ENCODE measurements around the gene SRMS. TPM values are rescaled to one million over a fixed set of nuclear protein-coding genes. Genes with fewer than 3 reads are reported as not detected.

Gene SRMS, protein sequence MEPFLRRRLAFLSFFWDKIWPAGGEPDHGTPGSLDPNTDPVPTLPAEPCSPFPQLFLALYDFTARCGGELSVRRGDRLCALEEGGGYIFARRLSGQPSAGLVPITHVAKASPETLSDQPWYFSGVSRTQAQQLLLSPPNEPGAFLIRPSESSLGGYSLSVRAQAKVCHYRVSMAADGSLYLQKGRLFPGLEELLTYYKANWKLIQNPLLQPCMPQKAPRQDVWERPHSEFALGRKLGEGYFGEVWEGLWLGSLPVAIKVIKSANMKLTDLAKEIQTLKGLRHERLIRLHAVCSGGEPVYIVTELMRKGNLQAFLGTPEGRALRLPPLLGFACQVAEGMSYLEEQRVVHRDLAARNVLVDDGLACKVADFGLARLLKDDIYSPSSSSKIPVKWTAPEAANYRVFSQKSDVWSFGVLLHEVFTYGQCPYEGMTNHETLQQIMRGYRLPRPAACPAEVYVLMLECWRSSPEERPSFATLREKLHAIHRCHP
- not detected in 2 replicates for total RNA-seq (2014; rRNA removed; shearing (Covaris generic))

DNA sequence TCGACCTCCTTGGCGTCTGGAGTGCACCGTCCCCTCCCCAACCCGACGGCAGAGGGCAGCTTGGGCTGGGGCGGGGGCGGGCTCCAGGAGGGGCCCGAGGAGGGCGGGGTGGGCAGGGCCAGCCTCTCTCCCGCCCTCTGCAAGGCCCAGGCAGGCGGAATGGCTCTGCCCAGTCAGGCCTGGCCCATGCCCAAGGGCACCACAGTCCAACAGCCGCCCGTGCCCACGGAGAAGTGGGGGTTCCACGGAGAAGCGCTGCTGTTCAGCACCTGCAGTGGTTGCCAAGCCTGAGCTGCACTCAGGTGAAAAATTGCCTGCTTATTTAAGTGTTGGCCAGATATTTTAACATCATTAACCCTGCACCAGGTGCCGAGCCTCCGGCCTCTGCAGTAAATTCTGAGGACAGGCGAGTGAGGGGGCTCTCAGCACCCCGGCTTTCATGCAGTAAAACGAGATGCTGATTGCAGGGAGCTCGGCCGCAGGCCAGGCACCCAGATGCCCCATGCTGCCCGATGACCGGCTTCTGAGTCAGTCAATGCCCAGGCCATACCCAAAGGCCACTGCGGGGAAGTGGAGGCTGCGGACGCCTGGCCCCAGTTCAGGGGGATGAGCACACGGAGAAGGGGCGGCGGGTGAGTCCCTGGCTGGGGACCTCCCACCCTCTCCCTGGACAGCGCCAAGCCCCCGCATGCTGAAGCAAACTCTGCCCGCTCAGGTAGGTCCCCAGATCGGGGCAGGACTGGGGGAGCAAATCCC, at the start of gene SRMS:
SRMS (minus strand) TSS at position 25 of the 756 bp plus-strand sequence. CDS start 286 bp downstream, outside the sequence.
- no peak for DNase-seq (ENCODE audit: low read depth)

DNA sequence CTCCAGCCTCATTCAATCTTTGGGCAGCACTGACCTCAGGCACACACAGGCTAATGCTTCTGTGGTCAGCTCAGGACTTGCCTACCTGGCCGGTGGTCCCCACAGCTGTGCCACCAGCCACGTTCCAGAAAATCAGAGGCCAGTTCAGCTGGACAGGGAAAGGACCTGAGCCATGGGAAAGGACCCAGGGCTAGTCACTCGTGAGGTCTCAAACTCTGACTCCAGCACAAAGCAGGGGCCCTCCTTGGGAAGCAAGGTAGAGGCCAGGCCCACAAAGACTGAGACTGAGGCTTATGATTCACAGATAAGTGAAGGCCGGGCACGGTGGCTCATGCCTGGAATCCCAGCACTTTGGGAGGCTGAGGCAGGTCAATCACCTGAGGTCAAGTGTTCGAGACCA, 48.9 kb upstream of the SRMS start:
- DNase-seq (ENCODE audit: low read depth), result no peak

DNA sequence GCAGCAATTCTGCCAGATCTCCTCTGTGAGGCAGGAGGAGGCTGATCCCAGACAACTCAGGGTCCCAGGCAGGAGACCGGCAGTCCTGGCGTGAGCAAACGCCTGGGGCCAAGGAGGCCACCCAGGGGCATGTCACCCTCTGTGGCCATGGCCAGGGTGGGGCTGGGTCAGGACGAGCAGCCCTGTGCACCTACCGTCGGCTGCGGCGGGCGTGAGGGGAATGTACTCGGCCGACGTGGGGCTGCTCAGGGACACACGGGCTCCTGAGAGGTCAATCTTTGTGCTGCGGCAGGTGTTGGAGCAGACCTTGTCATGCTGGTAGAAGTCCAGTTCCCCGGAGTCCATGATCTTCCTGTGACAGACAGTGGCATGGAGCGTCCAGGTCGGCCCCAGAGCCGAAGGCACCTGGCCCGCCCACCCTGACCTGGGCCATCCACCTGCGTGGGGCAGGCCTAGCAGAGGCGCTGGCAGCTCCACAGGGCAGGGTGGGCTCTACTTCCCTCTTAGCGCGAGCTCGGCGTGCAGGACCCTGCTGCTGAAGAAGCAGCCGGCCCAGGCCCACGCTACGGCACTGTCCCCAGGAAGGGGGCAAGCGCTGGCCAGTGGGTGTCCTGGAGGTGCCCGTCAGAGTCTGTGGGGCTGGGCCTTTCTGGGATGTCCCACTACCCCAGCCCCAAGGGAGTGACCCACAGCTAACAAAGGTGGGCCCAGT, 48.0 kb upstream of the SRMS start:
- DNase-seq (ENCODE audit: low read depth), result no peak

DNA sequence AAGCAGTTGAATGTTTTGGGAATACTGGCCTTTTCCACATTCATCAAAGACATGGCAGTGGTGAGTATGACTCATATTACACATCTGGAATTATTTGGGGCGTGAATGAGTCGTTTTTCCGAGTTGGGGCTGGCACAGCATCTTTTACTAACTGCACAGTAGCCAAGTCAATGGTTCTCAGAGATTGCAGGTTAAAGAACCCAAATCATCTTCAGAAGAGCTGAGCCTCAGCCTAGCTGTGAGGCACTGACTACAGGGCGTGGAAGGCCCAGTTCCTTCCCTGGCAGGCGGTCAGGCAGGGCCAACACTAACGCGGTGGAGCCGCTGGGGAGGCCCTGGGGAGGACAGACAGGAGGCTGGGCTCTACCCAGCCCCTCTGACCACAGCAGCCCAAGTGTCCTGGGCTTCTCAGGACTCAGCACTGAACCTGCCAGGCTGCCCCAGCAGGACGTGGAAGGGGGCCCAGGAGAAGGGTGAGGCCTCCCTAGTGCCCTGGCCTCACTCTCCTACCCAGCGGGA, 46.6 kb upstream of the SRMS start:
- DNase-seq (ENCODE audit: low read depth), result peak; percentile 81

DNA sequence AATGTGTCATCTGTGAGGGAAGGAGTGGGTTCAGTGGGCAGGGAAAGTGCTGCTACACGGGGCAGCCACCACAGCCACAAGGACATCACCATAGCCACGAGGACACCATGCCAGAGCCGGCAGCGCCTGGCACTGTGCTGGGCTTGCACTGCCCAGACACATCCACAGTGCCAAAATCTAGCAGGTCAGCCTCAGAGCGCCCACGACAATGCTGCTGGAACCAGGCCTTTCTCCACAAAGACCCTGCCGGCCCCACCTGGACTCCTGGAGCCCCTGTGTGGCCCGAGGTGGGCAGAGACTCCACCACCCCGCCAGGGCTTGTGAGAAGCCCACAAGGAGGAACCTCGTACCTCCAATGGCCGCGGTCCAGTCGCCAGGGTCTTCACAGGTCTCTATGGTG, 45.1 kb upstream of the SRMS start:
- DNase-seq (ENCODE audit: low read depth), result no peak

DNA sequence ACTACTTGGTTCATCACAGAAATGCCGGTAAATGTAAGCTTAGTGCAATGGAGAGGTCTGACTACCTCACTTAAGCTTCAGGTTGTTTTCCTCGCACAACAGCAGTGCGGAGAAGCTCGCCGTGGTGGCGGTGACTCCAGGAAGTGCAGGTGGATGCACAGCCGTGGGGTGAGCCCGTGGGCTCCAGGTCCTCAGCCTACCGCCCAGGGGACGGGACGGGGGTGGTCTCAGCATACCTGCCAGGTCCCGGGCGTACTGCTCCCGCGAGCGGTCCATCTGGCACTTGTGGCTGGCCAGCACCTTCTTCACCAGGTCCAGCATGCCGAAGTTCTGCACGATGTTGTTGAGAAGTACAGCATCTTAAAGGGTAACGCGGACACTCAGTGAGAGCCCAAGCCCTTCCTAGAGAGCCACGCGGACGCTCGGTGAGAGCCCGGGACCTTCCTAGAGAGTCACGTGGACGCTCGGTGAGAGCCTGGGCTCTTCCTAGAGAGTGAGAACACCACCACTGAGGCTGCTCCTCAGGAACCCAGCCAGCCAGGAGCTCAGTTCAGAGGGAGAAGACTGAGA, 44.3 kb upstream of the SRMS start:
- DNase-seq (ENCODE audit: low read depth), result no peak

DNA sequence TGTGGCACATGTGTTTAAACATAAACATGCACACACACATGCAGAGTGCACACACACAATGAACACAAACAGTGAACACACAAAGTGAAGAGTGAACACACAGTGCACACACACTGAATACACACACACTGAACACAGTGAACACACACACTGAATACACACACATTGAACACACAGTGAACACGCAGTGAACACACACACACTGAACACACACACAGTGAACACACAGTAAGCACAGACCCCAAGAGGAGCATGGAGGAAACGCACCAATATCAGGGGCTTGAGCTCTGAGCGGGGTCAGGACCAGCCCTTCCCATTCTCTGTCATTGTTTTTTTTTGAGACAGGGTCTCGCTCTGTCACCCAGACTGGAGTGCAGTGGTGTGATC, 43.6 kb upstream of the SRMS start:
- DNase-seq (ENCODE audit: low read depth), result no peak

DNA sequence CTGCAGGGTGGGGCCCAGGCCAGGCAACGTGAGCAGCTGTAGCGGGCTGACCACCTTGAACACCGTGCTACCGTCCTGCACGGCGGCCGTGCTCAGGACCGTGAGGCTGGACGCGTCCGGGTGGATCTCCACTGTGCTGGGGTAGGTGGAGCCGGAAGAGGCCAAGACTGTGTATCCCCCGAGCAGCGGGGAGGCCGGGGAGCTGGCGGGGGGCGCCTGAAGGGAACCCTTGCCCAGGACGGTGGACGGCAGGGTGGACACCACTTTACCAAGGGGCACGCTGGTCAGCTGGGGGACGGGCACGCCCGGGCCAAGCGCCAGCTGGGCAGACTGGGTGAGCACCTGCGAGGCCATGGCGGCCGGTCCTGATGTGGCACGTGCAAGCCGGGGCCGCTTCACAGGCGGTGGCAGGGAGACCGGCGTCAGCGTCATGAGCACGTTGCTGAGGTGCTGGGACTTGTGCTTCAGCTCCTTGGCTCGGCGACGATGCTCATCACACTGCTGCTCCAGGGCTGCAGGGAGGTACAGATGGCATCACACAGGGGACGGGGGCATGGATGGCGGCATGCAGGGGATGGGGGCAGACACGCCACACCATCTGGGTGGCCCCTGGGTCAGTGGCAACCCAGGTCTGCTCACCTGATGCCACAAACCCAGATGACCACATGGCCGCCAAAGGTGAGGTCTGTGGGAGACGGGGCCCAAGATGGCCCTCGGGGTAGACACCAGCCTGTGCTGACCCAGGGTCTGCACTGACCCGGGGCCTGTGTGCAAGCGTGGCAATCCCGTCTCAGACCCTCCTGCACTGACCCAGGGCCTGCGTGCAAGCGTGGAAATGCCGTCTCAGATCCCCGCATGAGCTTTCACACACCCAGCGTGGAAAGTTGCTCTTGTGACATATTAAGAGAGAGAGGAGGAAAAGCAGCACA, 42.9 kb upstream of the SRMS start:
- no peak for DNase-seq (ENCODE audit: low read depth)

DNA sequence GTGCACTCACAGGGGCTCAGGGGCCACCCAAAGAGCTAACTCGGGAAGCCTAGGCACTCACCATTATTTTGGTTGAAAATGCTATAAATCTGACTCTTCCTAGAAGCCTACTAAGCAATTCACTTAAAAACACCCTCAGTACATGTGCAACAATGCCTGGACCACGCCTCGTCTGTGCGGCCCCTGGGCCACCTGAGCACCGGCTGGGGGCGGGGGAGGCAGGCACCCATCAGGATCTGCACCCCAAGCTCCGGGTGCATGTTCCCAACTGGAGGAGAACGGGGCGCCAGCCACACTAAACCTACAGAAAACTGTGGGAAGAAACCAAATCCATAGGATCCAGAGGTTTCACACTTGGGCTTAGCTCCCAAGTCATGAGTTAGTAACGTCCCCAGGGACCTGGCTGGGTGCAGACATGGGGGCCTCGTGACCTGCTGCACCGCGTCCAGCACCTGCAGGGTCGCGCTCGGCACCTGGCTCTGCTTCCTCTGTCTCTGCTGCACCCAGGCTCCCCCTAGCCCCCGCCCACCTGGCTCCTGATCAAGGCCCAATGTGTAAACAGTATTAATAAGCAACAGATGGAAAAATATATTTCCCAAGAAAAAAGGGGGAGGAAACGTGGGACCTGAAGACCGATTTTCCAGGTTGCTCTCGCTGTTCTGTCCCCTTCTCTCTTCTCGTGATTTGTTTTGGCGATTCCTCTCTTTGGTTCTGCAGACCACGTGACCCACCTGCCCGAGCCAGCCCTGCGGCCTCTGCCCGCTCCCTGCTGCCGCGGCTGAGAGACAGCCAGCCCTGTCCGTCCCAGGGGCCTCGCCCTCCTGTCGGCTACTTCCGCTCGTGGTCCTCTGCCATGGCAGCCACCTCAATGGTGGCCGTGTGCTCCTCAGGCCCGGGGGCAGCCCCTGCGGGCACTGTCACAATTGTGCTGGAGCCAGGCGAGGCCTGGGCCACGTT, 42.0 kb upstream of the SRMS start:
- DNase-seq (ENCODE audit: low read depth), result no peak

DNA sequence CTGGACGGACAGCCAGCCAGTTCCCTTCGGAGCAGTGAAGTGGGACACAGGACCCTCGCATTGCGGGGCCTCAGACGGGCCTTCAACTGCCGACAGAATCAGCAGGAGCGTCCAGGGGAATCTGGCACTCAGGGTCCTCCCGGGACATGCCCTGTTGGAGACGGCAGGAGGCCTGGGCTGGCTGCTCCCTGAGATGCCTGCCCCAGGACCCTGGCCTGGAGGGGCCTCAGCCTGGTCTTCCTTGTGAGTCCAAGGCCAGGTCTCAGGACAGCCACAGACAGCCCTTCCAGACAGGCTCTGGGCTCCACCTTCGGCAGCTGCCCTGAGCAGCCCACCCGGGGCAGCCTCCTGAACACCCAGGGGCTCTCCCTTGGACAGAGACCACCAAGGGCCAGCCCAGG, 41.1 kb upstream of the SRMS start:
- DNase-seq (ENCODE audit: low read depth), result no peak

DNA sequence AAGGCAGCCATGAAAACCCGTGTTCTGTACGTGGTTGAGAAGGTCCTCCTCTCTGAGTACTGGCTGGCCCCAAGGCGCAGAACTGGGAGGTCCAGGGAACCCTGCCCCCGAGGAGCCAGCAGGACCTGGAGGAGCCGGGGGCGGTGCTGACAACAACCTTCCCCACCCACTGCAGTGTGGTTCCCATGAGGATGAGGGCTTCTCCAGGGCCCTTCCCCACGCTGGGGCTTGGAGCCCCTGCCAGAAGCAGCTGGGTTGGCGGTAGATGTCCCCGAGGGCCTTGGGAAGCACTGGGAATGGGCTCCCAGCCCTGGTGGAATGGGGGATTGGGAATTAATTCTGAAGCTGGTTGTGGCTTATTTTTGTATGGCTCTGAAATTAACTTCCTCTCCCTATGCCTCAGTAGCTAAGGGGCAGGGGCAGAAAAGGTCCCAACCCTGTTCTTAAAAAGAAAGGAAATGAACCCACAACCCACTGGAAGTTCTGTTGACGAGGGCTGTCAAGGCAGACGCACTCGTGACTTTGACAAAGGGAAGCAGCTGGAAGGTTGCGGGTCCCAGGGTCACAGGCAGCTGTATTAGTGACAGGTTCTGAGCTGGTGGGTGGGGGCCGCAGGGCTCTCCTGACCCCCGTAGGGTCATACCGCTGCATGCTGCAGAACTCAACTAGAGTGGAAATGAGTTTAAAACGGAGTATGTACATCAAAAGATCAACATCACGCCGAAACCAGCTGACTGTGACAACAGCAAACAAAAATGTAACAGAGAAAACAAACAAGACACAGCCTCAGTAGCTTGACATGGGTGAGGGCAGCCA, 40.4 kb upstream of the SRMS start:
- DNase-seq (ENCODE audit: low read depth), result no peak

DNA sequence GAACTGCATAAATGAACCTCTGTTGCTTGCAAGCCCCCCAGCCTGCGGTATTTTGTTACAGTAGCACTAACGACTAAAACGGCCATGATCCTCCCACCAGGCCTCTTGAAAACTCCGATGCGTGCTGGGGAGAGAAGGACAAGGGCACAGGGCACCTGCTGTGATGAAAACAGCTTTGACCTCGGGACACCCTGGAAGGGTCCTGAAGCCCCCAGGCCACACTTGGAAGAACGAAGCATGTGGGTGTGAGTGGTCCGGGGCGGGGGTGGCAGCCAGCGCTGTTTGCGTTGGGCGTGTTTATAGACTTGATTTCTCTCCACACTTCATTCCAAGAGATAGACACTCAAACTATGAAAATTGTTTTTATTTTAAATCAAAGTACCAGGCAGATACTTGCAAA, 39.7 kb upstream of the SRMS start:
- DNase-seq (ENCODE audit: low read depth), result no peak

DNA sequence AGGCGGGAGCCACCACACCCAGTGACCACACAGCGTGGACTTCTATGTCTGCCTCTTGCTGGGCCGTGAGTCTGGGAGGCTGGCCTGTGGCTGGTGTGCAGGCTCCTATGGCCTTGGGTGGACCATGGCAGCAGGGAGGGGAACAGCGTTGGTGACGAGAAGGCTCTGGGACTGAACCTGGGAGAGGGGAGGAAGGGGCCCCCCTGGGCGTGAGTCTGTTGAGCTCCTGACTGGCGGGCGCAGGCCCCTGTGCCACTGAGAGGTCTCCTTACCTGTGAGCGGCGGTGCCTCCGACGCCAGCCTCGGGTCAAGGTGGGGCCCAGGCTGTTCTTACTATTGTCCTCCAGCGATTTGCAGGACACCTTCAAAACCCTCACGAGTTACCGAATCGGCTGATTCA, 39.2 kb upstream of the SRMS start:
- DNase-seq (ENCODE audit: low read depth), result no peak

DNA sequence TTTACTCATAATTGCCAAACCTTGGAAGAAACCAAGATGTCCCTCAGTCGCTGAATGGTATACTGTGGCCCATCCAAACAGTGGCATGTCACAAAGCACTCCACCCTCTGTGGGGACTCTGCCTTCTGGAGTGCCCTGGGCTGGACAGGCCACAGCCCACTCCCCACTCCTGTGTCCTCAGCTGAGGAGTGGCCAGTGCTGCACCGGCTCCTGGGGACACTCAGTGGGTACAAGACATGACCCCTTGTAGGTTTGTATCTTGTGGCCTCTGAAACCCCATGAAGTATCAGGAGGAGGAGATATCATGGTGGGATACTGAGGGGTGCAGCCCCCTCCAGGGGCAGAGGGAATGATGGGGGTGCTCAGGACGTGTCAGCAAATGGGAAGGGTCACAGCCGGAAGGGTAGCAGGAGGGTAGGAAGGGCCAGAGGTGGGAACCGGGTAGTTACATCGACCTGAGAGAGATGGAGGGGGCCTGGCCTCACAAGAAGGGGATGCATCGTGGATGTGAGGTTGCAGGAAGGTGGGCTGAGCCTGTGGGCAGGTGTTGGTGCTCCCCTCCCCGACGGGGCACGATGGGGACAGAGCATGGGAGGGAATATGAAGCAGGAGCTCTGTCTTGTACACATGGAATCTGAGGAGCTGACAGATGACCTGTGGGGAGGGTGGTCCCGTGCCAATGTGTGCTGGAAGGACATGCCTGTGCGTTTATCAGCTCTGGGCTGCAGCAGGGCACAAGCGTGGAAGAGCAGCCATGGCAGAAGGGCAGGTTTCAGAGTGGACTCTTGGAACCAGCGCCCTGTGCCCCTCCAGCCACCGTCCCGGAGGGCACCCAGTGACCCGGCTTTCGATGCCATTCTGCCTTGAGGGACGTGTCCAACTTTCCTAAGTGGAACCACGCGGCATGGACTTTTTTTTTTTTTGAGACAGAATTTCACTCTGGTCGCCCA, 38.3 kb upstream of the SRMS start:
- no peak for DNase-seq (ENCODE audit: low read depth)

DNA sequence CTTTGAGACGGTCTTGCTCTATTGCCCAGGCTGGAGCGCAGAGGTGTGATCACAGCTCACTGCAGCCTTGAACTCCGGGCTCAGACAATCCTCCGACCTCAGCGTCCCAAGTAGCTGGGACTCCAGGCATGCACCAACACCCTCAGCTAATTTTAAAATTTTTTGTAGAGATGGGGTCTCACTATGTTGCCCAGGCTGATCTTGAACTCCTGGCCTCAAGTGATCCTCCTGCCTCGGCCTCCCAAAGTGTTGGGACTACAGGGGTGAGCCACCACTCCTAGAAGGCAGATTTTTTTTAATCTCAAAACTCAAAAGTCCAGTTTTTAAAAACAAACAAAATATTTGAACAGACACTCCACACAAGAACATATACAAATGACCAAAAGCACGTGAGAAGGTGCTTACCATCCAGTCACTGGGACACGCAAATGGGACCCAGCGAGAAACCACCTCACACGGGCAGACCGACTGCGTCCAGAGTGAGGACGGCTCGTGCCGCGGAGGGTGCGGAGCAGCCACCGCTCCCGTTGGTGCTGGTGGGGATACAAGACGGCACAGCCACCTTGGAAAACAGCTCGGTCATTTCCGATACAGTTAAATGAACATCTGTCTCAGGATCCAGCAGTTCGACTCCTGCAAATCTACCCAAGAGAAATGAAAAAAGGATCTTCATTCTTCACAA, 35.0 kb upstream of the SRMS start:
- no peak for DNase-seq (ENCODE audit: low read depth)

DNA sequence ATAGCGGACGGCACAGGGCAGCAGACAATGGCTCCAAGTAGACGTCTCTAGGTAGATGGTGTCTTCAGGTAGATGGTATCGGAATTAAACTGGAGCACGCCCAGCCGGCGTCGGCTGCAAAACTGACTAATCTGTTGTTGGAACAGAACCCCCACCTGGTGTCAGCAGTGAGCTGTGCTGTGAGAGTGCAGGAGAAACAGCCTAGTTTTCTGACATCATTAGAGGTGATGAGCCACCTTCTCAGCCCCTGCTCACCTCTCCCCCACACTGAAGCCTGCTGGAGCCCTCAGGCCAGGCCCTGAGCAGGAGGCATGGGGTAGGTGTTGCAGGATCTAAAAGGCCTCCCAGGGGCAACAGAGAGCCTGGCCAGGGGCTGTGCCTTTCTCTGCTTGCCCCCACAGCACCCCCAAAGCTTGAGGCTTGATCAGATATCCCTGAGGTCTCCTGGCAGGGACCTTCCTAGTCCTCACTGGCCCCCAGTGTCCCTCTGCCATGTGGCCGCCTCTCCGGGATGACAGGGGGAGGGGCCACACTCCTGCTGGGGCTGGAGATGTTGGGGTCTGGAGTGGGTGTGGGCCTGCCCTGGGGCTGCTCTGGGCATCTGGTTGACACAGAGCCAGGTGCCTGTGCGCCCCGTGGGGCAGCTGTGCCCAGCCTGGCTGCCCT, 33.4 kb upstream of the SRMS start:
- DNase-seq (ENCODE audit: low read depth), result peak; percentile 76

All from M059J (cell line).